NT2/D1 (cell line): ENCODE measurements around the gene C1orf174.

Source experiments
- DNase-seq: peaks from one replicate; pipeline ENCODE4 v3.0.0-alpha.2; 2011; ENCODE audit warnings: low read depth, low spot score
- H3K27me3 ChIP-seq: 2 replicates; pipeline ENCODE4 v1.6.0; 2011; ENCODE audit warnings: mild to moderate bottlenecking; ENCODE audit not compliant: insufficient read length, insufficient read depth
- H3K36me3 ChIP-seq: 2 replicates; pipeline ENCODE4 v1.6.1; 2011; ENCODE audit warnings: mild to moderate bottlenecking, low read length, mixed read lengths; ENCODE audit not compliant: insufficient read depth, insufficient read length
- H3K4me1 ChIP-seq: 2 replicates; pipeline ENCODE4 v1.5.1; 2011; ENCODE audit not compliant: insufficient read depth, insufficient read length
- H3K4me3 ChIP-seq: 2 replicates; pipeline ENCODE4 v1.5.1; 2011; ENCODE audit warnings: low read depth; ENCODE audit not compliant: insufficient read length
- H3K9ac ChIP-seq: 2 replicates; pipeline ENCODE4 v1.6.0; 2011; ENCODE audit warnings: low read depth; ENCODE audit not compliant: insufficient read length
- H3K9me3 ChIP-seq: 2 replicates; pipeline ENCODE4 v1.5.1; 2011; ENCODE audit warnings: mild to moderate bottlenecking, low read length; ENCODE audit not compliant: insufficient read depth
- SUZ12 ChIP-seq: IDR thresholded peaks from 2 replicates; pipeline ENCODE4 v1.6.1; 2011; ENCODE audit not compliant: insufficient read length, insufficient read depth; ENCODE audit errors: extremely low read depth
- YY1 ChIP-seq: IDR thresholded peaks from 2 replicates; pipeline ENCODE4 v1.6.1; 2011; ENCODE audit not compliant: insufficient read length, insufficient read depth
- ZNF274 ChIP-seq: IDR thresholded peaks from 2 replicates; pipeline ENCODE4 v1.6.1; 2011; ENCODE audit warnings: mild to moderate bottlenecking, low read depth, low read length

Gene C1orf174

DNA sequence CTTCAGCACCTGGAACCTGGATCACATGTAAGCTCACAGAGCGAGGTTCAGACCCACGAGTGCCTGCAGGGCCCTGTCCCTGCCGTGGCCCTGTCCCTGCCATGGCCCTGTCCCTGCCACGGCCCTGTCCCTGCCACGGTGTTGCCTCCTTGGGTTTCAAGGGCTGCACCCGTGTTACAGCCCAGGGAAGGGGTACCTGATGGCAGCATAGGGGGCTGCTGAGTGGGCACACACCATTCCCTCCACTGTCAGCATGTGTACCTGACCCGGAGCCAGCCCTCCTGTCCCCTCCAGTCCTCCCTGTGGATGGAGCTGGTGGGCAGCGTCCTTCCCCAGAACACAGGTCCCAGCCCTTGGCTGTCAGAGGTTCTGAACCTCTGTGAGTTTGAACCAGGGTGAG, 27.5 kb downstream of the C1orf174 start:
- H3K9me3 ChIP-seq, result peaks cover 5% of the 10 kb centered on the region; the same call in 1 of the 2 replicates
- no peaks in the 10 kb centered on the region for H3K27me3 ChIP-seq
- H3K36me3 ChIP-seq, result peaks cover 11% of the 10 kb centered on the region
- H3K4me3 ChIP-seq, result no peak overlapping the region
- H3K9ac ChIP-seq, result no peak overlapping the region
- no peak for DNase-seq
- TF ChIP-seq SUZ12 (no peak), ZNF274 (no peak), YY1 (no peak)
- peaks cover 12% of the 10 kb centered on the region for H3K4me1 ChIP-seq

DNA sequence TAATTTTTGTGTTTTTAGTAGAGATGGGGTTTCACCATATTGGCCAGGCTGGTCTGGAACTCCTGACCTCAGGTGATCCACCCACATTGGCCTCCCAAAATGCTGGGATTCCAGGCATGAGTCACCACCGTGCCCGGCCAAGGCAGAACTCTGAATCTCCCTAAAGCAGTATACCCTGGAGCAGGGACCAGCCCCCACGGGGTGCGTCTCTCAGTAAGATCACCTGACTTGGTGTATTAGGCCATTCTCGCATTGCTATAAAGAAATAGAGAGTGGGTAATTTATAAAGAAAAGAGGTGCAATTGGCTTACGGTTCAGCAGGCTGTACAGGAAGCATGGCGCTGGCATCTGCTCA, 28.6 kb downstream of the C1orf174 start:
- Histone ChIP-seq H3K9me3 (peaks cover 5% of the 10 kb centered on the region; the same call in 1 of the 2 replicates), H3K9ac (no peak overlapping the region), H3K27me3 (no peaks in the 10 kb centered on the region), H3K4me1 (peaks cover 12% of the 10 kb centered on the region), H3K4me3 (no peak overlapping the region), H3K36me3 (peaks cover 11% of the 10 kb centered on the region)
- no peak for TF ChIP-seq SUZ12
- TF ChIP-seq YY1, result no peak
- TF ChIP-seq ZNF274, result no peak
- DNase-seq, result no peak

GRCh38 chr1:3869751-3870301, 30.2 kb downstream of the C1orf174 start:
- H3K27me3 ChIP-seq, result no peaks in the 10 kb centered on the region
- H3K36me3 ChIP-seq, result peaks cover 11% of the 10 kb centered on the region
- no peak overlapping the region for H3K4me3 ChIP-seq
- no peak for DNase-seq
- H3K4me1 ChIP-seq, result peaks cover 12% of the 10 kb centered on the region
- peak overlapping the region; percentile 56 for H3K9ac ChIP-seq
- TF ChIP-seq SUZ12, result no peak
- no peak for TF ChIP-seq YY1
- TF ChIP-seq ZNF274, result no peak
- peaks cover 5% of the 10 kb centered on the region; the same call in 1 of the 2 replicates for H3K9me3 ChIP-seq

- H3K4me1 ChIP-seq, result peaks cover 12% of the 10 kb centered on the region
- no peak for DNase-seq
- no peak overlapping the region for H3K4me3 ChIP-seq
- peaks cover 5% of the 10 kb centered on the region; the same call in 1 of the 2 replicates for H3K9me3 ChIP-seq
- H3K27me3 ChIP-seq, result no peaks in the 10 kb centered on the region
- no peak for TF ChIP-seq SUZ12
- no peak for TF ChIP-seq ZNF274
- TF ChIP-seq YY1, result no peak
- H3K36me3 ChIP-seq, result peaks cover 7% of the 10 kb centered on the region
- no peak overlapping the region for H3K9ac ChIP-seq
These were observed 31.5 kb downstream of the C1orf174 start for GRCh38 chr1:3868464-3869006.

GRCh38 chr1:3865606-3866160, 34.4 kb downstream of the C1orf174 start:
- no peak overlapping the region for H3K9ac ChIP-seq
- TF ChIP-seq ZNF274, result no peak
- TF ChIP-seq YY1, result no peak
- TF ChIP-seq SUZ12, result no peak
- no peak for DNase-seq
- no peaks in the 10 kb centered on the region for H3K27me3 ChIP-seq
- H3K36me3 ChIP-seq, result peaks cover 5% of the 10 kb centered on the region
- no peak overlapping the region for H3K4me3 ChIP-seq
- peaks cover 7% of the 10 kb centered on the region for H3K4me1 ChIP-seq
- peaks cover 5% of the 10 kb centered on the region; the same call in 1 of the 2 replicates for H3K9me3 ChIP-seq

DNA sequence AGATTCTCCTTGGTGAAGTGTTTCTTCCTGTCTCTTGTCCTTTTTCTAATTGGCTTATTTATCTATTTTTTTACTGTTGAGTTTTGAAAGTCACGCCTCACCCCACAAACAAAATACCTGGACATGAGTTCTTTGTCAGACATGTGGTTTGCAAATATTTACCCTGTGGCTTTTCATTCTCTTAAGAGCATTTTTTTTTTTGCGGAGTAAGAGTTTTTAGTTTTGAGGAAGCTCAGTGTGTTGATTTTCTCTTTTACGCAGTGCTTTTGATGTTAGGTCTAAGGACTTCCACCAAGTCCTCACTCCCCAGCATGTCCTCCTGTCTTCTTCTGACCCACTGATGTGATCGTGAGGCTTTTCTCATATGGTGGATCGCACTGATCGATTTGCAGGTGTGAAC, 35.2 kb downstream of the C1orf174 start:
- Histone ChIP-seq H3K36me3 (peaks cover 5% of the 10 kb centered on the region), H3K4me3 (no peak overlapping the region), H3K9me3 (peaks cover 5% of the 10 kb centered on the region; the same call in 1 of the 2 replicates), H3K4me1 (no peaks in the 10 kb centered on the region), H3K9ac (no peak overlapping the region), H3K27me3 (no peaks in the 10 kb centered on the region)
- no peak for DNase-seq
- TF ChIP-seq SUZ12 (no peak), YY1 (no peak), ZNF274 (no peak)

- no peak overlapping the region for H3K9ac ChIP-seq
These were observed 36.7 kb downstream of the C1orf174 start for GRCh38 chr1:3863231-3863935.

More at GRCh38 chr1:3863231-3863935, 36.7 kb downstream of the C1orf174 start:
- Histone ChIP-seq H3K4me3 (no peak overlapping the region), H3K4me1 (peaks cover 2% of the 10 kb centered on the region), H3K27me3 (no peaks in the 10 kb centered on the region), H3K36me3 (peaks cover 1% of the 10 kb centered on the region), H3K9me3 (peaks cover under 1% of the 10 kb centered on the region; the same call in 1 of the 2 replicates)
- no peak for DNase-seq
- TF ChIP-seq YY1, result no peak
- TF ChIP-seq ZNF274, result no peak
- no peak for TF ChIP-seq SUZ12
